Endothelial cell of umbilical vein (primary cell): ENCODE measurements around the gene SSBP3. TPM values are rescaled to one million over a fixed set of nuclear protein-coding genes. Genes with fewer than 3 reads are reported as not detected.

ENCODE experiments used
- BruUV-seq: library from RNA; stranded (reverse); fragments of 400-500 nt; replicated peaks from 2 replicates; lab custom pipeline; 2021; lab: Mats Ljungman, UMichigan
- CTCF ChIA-PET: fragments of 300-600, 350-600 bp; sonication (Branson Sonifier 250); formaldehyde crosslinking; loops from one replicate; lab custom pipeline; 2021; ENCODE audit warnings: antibody characterized with exemption, inconsistent platforms; lab: Charles Lee
- POLR2A ChIA-PET: fragments of 300-600, 350-600 bp; sonication (Branson Sonifier 250); formaldehyde crosslinking; loops from one replicate; lab custom pipeline; 2021; ENCODE audit warnings: antibody characterized with exemption, inconsistent platforms; lab: Charles Lee
- DNase-seq: peaks from one replicate; pipeline ENCODE4 v3.0.0-alpha.2; 2011; ENCODE audit warnings: low read depth, low spot score
- FAIRE-seq: peaks from 2 replicates; lab custom pipeline; 2011; peaks lifted over from hg19 to GRCh38; lab: Jason Lieb, UNC
- H2AFZ ChIP-seq: 2 replicates; pipeline ENCODE4 v1.6.0; 2012; ENCODE audit warnings: low read depth, low read length, control low read depth, inconsistent platforms
- H3K27ac ChIP-seq: 2 replicates; pipeline ENCODE4 v1.5.1; 2011; ENCODE audit warnings: low read depth, mild to moderate bottlenecking, control low read depth, low read length, moderate library complexity; ENCODE audit not compliant: insufficient read depth
- H3K27me3 ChIP-seq, 2 experiments: 2 replicates each; pipeline versions ENCODE4 v1.6.0 to v1.6.1; 2011; ENCODE audit warnings: low read length in 2 of 2, mixed read lengths in 1 of 2; ENCODE audit not compliant: control insufficient read depth in 2 of 2, insufficient read depth in 2 of 2
- H3K36me3 ChIP-seq, 2 experiments: 2 replicates in 1 of 2; 3 replicates in 1 of 2; pipeline ENCODE4 v1.5.1; 2011; ENCODE audit warnings: low read length in 2 of 2, mild to moderate bottlenecking in 1 of 2, moderate library complexity in 1 of 2; ENCODE audit not compliant: control insufficient read depth in 2 of 2, insufficient read depth in 2 of 2; ENCODE audit errors: extremely low read depth in 1 of 2
- H3K4me1 ChIP-seq: 3 replicates; pipeline ENCODE4 v1.5.1; 2011; ENCODE audit warnings: mild to moderate bottlenecking, low read length; ENCODE audit not compliant: control insufficient read depth, insufficient read depth; ENCODE audit errors: extremely low read depth
- H3K4me2 ChIP-seq: 2 replicates; pipeline ENCODE4 v1.6.1; 2011; ENCODE audit warnings: low read length, control low read depth, mixed read lengths; ENCODE audit not compliant: insufficient read depth
- H3K4me3 ChIP-seq, 3 experiments: fragments of 200-600 bp in 1 of 3; sonication (generic), shearing (Covaris generic) in 1 of 3; replicated peaks in 1 of 3; 2 replicates each; pipeline ENCODE4 v1.5.1; 2011 to 2016; ENCODE audit warnings: control low read depth in 3 of 3, low read length in 3 of 3, mild to moderate bottlenecking in 2 of 3, inconsistent platforms in 1 of 3, low read depth in 1 of 3, moderate library complexity in 1 of 3; ENCODE audit not compliant: insufficient read depth in 1 of 3
- H3K79me2 ChIP-seq: 2 replicates; pipeline ENCODE4 v1.6.0; 2012; ENCODE audit warnings: low read length, inconsistent platforms; ENCODE audit not compliant: control insufficient read depth, insufficient read depth
- H3K9ac ChIP-seq: replicated peaks from 2 replicates; pipeline ENCODE3; 2011; ENCODE audit warnings: low read length, control low read depth; ENCODE audit not compliant: insufficient read depth; ENCODE audit errors: extremely low read depth
- H3K9me1 ChIP-seq: replicated peaks from 3 replicates; pipeline ENCODE4 v1.6.0; 2011; ENCODE audit warnings: mild to moderate bottlenecking, low read length; ENCODE audit not compliant: control insufficient read depth, insufficient read depth; ENCODE audit errors: extremely low read depth
- H3K9me3 ChIP-seq: replicated peaks from 2 replicates; pipeline ENCODE4 v1.5.1; 2012; ENCODE audit warnings: low read length, inconsistent platforms; ENCODE audit not compliant: control insufficient read depth, insufficient read depth
- H4K20me1 ChIP-seq: replicated peaks from 2 replicates; pipeline ENCODE3; 2011; ENCODE audit warnings: mild to moderate bottlenecking, low read length; ENCODE audit not compliant: control insufficient read depth, insufficient read depth; ENCODE audit errors: extremely low read depth
- EZH2 ChIP-seq: IDR thresholded peaks from 2 replicates; pipeline ENCODE4 v1.6.1; 2012; ENCODE audit warnings: borderline replicate concordance, low read depth, mild to moderate bottlenecking, moderate library complexity, low read length, inconsistent platforms; ENCODE audit not compliant: severe bottlenecking
- FOS ChIP-seq: IDR thresholded peaks from 2 replicates; pipeline ENCODE4 v1.6.1; 2011; ENCODE audit warnings: mild to moderate bottlenecking, low read length, moderate library complexity, borderline replicate concordance; ENCODE audit not compliant: insufficient read depth
- GATA2 ChIP-seq: IDR thresholded peaks from 2 replicates; pipeline ENCODE4 v1.7.0; 2011; ENCODE audit warnings: low read depth, mild to moderate bottlenecking, moderate library complexity, mixed read lengths, low read length; ENCODE audit not compliant: insufficient read length, insufficient read depth
- POLR2A ChIP-seq: IDR thresholded peaks from 2 replicates; pipeline ENCODE4 v1.6.1; 2012; ENCODE audit warnings: low read depth, mild to moderate bottlenecking, control low read depth, low read length
- dilution Hi-C: fragments of 300-500 bp; cut with MboI; formaldehyde crosslinking; loops from one replicate; pipeline ENCODE4 v1.15.0; 2019; ENCODE audit warnings: low sequenced_read_pairs; ENCODE audit not compliant: extremely low pct_ligation_motif_present
- intact Hi-C: fragments of 100-400 bp; cut with micrococcal nuclease; formaldehyde crosslinking; loops from one replicate; pipeline ENCODE4 v1.10.0; 2022
- polyA plus RNA-seq, 4 experiments: library from polyadenylated mRNA; depleted of rRNA in 3 of 4; stranded (reverse) in 3 of 4; unstranded in 1 of 4; fragments of >200 nt; gene quantifications; 2 replicates each; pipeline versions ENCODE4 v1.2.1 to v1.2.3, GENCODE V29; 2011 to 2012; ENCODE audit warnings: missing spikeins in 1 of 4
- total RNA-seq: library from RNA; stranded (reverse); gene quantifications from 2 replicates; pipeline ENCODE4 v1.2.3, GENCODE V29; 2021
- TF ChIP-seq, protein P1 (sequence below): IDR thresholded peaks from 2 replicates; pipeline ENCODE4 v1.6.1; 2011; ENCODE audit not compliant: insufficient read depth, insufficient read length

Gene SSBP3
- total and polyA plus RNA-seq, 2 donors (not counting 3 experiments of a cell fraction or from before 2014, with no cell fraction given) = 44.9 to 59.4 TPM

DNA sequence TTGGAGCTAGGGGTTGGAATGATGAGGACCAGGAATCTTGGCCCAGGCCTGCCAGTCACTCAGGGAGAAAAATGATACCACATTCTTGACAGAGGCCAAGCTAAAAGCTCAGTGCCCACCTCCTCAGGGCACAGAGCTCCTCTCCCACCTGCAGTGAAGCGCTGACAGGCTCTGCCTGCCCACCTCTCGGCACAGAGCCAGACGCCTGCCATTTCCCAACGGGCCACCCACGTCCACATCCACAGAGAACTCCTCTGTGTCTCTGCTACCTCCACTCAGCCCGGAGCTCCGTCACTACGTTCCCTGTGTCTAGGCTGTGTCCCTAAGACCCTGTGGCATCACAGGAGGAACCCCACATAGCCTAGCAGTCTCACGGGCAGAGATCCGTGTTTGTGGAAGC is 145.4 kb downstream of the SSBP3 start:
- H3K9me3 ChIP-seq = no peaks in the 10 kb centered on the region
- CTCF ChIA-PET = interaction anchor here (1.1 to 1.4 kb wide), 3 partner anchors 8 to 13 kb away, joined by 3 to 4 read pairs (median 3); no protein-coding TSS in a partner anchor

DNA sequence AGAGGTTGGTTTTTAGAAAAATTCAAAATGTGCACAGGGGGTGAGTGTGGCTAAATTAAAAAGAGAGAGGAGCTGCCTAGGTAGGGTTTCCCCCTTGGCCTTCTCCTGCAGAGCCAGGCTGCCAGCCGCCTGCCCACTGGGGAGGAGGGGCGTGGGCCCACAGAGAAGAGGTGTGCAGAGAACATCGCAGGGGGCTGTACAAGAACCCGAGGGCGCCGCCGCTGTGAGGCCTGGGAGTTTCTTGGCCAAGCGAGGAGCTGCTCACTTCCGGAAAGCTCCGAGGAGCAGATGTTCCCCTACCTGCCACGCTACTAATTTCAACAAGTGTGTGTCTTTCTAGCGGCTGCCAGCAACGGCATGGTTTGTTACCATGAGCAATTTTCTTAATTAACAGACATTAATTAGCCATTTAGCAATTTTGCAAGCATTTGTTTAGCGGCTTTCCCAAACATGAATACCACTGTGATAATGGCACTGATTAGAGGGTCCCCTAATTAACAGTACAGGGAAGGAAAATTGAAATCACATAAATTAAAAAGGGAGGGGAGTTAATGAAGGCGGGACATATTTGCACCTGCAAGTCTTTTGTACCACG is 146.6 kb downstream of the SSBP3 start:
- Histone ChIP-seq H3K4me2 (no peak overlapping the region), H3K9me1 (no peaks in the 10 kb centered on the region), H3K4me3 (no peak overlapping the region), H3K9ac (no peak overlapping the region), H3K4me1 (peaks cover 7% of the 10 kb centered on the region), H2AFZ (no peak overlapping the region), H3K9me3 (no peaks in the 10 kb centered on the region), H3K79me2 (no peaks in the 10 kb centered on the region), H3K27ac (no peak overlapping the region), H4K20me1 (no peaks in the 10 kb centered on the region), H3K36me3 (peaks cover 0 to 3% of the 10 kb centered on the region in 2 experiments), H3K27me3 (no peaks in the 10 kb centered on the region)
- CTCF ChIA-PET = interaction anchor here (0.7 kb wide), 1 partner anchor 16 kb away, joined by 4 read pairs; no protein-coding TSS in a partner anchor
- no TSS peak for BruUV-seq
- FAIRE-seq (no peak), DNase-seq (no peak)
- no peak for TF ChIP-seq POLR2A
- no peak for TF ChIP-seq EZH2
- TF ChIP-seq, protein P1, sequence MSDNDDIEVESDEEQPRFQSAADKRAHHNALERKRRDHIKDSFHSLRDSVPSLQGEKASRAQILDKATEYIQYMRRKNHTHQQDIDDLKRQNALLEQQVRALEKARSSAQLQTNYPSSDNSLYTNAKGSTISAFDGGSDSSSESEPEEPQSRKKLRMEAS = no peak
- no peak for TF ChIP-seq FOS
- POLR2A ChIA-PET = no interaction called here
- dilution Hi-C loops = no loop called here
- intact Hi-C loops = no loop called here

More for the DNA sequence above, 145.4 kb downstream of the SSBP3 start:
- no peak overlapping the region for H3K4me3 ChIP-seq
- peaks cover 7% of the 10 kb centered on the region for H3K4me1 ChIP-seq
- H3K9ac ChIP-seq = no peak overlapping the region
- TF ChIP-seq GATA2 = no peak
- H3K27me3 ChIP-seq = no peaks in the 10 kb centered on the region
- FAIRE-seq (no peak), DNase-seq (no peak)
- H3K27ac ChIP-seq = no peak overlapping the region
- dilution Hi-C loops = no loop called here
- peaks cover 0 to 3% of the 10 kb centered on the region in 2 experiments for H3K36me3 ChIP-seq
- no peaks in the 10 kb centered on the region for H3K9me1 ChIP-seq
- no TSS peak for BruUV-seq
- no peak overlapping the region for H3K4me2 ChIP-seq
- no peak overlapping the region for H2AFZ ChIP-seq
- intact Hi-C loops = no loop called here
- no peaks in the 10 kb centered on the region for H3K79me2 ChIP-seq
- POLR2A ChIA-PET = no interaction called here
- no peaks in the 10 kb centered on the region for H4K20me1 ChIP-seq
